Stimulated activated CD4-positive, alpha-beta T cell treated with anti-CD3 and anti-CD28 coated beads, Interleukin-12 subunit alpha, Interleukin-12 subunit beta, amount 100 ng/mL, for 24 hours (primary cell): ENCODE measurements around the gene MRPL34.

Experiments
- DNase-seq, 2 experiments: peaks; one replicate each; pipeline ENCODE4 v3.0.0-alpha.2; 2020; ENCODE audit warnings: low read depth in 2 of 2

The MRPL34 gene

DNA sequence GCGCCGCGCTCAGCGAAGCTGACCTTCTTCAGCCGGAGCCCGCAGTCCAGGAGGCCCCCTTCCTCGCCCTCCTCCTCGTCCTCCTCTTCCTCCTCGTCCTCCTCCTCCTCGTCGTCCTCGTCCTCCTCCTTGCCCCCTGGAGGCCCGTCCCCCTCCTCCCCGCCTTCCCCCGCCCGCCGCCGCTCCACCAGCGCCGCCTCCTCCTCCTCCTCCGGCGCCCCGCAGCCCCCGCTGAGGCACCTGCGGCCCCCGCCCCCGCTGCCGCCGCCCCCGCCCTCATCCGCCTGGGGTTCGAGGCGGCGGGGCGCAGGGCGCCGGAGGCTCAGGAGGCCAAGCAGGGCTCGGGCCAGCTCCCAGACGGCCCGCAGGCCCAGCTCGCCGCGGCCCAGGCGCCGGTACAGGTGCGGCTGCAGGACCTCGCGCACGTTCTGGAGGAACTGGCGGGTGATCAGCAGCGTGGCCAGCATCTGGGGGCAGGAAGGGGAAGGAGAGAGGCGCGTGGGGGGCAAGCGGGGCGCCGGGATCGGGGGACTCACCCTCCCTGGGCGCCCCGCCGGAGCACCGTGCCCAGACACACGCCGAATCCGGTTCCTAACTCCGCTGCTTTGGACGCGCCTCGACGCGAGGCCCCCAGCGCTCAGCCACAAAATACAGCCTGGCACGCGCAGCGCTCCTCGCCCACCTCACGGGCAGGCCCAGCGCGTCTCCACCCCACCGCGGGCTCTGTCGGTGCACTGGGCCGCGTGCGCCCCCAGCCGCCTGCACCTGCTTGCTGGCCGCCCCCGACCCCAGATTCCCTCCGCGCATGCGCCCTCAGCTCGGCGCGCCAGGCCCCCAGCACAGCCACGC lies 23.1 kb downstream of the MRPL34 start:
- no peak for DNase-seq

DNA sequence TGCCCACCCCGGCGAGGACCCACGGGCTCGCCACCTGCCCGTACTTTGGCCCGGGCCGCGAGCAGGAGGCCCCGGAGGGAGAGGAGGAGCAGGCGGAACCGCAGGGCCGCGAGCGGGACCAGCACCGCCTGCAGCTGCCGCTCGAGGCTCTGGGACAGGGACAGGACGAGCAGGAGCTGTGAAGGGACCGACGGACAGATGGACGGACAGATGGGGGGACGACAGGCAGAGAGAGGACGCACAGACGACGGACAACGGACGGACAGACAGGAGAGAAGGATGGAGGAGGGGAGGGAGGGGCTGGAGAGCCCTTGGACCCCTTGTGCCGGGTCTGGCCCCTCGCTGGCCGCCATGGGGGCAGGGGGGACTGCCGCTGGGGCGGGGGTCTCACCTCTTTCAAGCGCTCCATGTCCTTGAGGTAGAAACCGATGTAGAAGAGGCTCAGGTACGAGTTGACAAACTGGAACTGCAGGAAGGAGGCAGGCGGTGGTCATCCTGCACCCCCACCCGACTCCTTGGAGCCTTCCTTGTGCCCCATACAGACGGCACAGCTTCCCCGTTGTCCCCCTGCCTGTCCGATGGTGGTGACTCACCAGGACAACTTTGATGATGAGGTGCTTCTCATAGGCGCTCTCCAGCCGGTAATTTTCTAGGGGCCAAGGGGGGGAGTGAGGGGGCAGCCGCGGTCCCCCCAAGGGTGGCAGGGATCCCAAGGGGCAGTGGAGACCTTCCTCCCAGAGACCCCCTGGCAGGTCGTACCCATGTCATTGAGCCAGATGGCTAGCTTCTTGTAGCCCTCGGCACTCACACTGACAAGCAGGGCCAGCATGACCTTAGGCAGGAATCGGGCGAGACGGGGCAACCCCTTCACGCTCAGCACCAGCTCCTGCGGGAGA lies 23.9 kb downstream of the MRPL34 start:
- DNase-seq: no peak

DNA sequence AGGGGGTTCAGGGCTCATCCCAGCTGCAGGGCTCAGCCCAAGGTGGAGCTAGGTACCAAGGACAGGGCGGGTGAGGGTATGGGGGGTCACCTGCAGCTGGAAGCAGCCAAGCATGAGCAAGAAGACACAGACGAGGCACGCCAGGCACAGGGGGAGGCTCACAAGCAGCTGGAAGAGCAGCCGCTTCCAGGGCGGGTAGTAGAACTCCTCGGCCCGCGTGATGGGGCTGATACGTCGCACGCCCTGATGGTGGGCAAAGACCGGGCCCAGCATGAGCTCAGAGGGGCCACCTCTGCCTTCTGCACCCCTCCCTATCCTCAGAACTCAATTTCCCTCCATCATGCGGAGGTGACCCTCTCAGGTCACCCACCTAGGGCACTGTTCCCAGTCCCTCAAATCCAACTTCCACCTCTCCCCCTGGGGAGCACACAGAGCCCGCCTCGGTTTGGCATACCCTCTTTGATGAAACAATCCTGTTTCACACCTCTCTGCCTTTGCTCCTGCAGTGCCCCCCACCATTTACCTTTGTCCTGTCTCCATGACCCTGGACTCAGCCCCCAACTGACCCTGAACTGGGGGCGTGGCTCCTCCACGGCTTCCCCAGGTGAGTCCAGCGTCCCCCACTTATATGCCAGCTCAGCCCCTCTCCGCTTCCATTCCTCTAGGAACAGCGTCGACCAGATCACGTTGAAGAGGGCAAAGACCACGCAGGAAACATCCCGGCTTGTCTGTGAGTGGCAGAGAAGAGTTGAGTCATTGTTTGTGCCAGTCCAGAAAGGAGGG lies 24.8 kb downstream of the MRPL34 start:
- DNase-seq: no peak

DNA sequence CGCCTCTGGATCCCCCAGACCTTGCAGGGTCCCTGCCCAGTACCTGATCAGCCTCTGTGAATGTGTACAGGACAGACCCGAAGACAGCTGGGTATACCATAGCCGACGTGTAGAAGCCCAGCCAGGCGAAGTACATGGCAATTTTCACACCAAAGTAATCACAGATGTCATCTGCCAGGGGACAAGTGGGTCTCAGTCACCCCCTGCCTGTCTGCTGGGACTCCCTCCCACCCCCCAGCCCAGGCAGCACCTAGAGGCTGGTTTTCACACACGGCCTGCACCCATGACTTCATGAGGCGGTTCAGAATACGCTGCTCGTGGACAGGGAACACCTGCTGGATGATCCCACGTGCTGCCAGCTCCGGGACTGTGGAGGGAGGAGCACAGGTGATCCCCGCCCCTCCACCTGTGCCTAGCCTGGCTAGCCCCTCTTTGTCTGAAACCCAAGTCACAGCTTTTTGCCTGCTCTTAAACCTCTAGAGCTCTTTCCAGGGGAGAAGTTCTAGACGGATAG lies 25.4 kb downstream of the MRPL34 start:
- DNase-seq: no peak

DNA sequence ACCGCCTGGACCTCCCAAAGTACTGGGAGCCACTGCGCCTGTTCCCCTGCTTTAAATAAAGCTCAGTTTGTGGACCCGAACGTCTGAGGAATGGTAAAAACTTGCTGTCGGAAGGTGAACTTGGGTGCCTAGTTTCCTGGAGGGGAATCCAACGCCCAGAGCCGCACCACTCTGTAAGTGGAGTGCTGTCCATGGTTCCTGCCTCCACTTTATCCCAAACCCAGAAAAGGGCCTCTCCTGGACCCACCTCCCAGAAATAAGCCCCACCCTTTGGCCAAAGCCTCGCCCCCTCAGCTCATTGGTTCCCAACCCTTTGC lies 26.6 kb downstream of the MRPL34 start:
- no peak for DNase-seq

DNA sequence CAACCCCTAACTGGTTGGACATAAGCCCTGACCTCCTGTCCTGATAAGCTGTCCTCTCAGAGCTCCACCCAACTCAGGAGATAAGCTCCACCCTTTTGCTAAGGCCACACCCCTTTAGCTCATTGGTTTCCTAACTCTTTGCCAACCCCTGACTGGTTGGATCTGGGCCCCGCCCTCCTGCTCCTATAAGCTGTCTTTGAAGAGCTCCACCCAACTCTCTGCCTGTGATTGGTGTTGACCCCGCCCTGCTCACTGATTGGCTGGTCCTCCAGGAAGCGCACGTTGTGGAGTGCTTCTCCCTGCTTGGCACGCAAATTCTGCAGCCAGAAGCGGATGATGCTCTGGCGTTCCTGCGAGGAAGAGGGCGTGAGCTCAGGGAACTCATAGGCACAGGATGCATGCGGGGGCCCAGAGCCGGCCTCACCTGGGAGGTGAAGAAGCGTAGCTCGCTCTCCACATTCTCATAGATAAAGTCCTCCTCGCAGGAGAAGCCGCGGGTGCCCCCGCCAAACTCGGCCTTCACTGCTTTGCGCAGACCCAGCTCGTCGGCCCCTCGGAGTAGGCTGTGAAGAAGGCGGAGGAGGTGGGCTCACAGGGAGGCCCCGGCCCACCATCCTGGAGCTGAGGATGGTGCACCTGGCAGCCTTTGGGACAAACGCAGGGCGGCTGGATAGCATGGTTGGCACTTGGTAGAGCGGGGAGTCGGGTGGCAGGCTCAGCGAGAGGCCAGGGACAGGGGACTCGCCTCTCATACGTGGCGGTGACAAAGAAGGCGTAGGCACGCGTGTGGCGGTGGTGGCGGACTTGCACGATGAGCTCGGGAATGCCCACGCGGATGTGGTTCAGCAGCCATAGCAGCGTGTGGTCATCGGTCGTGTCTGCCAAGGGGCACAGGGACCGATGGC lies 27.3 kb downstream of the MRPL34 start:
- DNase-seq: no peak

DNA sequence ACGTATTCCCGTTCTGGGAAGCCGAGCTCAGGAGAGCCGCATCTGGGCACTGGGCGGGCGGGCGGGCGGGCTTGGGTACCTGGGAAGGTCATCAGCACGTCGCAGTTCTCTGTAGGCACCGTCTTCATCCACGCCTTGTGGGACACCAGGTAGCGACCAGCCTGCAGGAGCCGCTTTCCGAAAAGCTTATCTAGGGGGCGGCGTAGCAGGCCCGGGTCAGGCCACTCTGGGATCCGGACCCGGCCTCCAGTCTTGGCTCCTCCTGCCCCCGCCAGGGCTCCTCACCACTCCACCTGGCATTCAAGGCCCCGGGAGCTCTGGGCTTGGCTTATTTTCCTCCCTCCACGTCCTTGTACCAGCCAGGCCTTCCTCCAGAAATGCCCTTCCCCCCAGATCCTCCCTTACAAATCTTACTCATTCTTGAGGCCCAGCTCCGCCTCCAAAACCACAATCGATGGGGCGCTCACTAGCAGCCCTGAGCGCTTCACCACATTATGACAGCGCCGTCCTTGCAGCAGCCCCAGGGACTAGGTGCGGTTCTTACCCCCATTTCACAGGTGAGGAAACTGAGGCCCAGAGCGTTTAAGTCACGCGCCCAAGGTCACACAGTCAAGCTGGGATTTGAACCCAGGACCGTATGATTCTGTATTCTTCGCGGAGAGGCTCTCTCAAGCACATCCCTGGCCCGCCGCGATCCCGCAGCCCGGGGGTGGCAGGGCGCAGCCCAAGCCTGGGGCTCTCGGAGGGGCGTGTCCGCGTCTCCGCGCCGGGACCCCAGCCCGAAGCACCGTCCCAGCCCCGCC lies 28.1 kb downstream of the MRPL34 start:
- peak; percentile 63 to 77 for DNase-seq

DNA sequence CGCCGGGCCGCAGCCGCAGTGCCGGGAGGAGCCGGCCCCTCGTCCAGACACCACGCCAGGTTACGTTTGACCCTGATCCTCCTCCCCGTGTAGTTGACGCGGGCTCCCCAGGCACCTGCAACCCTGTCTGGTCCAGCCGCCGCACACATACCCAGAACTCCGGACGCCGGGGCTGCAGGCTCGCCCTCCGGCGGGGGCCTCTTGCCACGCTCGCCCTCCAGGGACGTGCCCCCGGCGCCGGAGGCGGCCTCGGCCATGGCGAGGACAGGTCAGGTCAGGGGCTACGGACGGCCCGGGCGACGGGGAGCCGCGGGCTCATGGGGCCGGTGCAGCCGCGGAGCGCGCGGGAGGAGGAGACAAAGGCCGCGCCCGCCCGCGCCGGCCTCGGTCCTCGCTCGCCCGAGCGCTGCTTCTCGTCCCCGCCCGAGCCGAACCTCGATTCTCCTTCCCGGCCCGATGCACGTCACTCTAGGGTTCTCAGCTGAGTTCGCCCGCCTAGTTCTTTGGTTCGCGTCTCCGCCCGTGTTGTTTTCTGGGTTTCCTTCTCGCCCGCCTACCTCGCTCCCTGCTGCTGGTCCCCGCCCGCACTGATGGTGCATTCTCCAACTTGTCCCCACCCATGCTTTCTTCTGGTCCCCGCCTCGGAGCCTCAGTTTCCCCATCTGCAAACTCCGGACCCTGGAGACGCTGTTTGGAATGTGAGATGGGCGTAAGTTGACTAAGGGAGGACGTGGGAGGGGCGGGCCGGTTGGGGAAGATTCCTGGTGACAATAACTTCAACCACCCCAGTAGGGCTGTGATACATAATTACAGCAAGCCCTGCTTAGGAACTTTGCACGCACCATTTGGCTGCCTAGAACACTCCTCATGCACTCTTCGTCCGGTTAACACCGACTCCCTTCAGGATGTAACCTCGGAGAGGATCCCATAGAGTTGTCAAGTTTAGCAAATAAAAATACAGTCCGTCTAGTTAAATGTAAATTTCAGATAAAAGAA lies 29.0 kb downstream of the MRPL34 start, which contains the start of gene ANO8:
Gene ANO8, minus strand, starts transcription at position 442 of the 996 bp plus-strand sequence. Its CDS starts 185 bp downstream, at position 257.
- peak; percentile 92 to 98 for DNase-seq

DNA sequence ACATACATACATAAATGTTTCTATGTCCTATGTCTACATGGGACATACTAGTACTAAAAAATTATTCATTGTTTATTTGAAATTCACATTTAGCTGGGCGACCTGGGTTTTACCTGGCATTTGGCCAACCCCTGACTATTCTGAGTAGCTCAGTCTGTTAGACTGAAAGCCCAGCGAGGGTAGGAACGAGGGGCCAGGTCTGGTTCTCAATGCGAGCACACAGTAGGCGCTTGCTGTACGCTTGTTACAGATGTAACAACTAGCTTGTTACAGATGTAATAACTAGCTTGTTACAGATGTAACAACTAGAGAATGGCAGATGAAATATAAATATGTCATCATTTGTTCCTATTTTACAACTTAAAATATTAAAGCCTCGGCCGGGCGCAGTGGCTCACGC lies 29.9 kb downstream of the MRPL34 start:
- DNase-seq: no peak

DNA sequence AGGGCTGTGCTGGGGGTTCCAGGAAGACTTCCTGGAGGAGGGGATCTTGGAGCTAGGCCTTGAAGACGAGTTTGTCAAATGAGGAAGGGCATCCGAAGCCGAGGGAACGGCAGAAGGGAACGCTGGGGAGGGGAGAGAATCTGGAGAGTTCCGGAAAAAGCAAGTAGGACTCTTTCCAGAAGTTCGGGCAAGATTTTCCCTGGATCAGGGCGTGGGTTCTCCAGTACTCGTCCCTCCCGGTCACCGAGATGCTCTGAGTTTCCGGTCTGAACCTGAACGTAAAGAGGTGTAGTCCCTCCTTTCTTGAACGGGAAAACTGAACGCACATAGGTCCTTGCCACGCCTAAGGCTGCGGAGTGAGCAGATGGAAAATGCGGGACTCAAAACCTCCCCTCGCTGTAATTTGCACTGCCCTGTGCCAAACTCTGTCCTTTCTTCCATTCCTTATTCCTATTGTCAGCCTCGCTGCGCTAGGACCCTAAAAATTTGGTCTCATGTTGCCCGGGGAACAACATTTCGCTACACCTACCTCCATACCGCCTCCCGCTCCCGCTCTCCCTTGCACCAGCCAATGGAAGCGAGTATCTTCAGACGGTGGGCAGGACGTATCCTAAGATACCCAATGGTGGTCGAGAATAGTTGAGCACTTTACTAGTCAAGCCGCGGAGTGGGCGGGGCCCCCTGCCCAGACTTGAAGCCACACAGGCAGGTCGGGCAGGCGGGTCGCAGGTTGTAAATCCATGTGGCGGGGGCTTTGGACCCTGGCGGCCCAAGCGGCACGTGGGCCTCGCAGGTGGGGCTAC lies 31.4 kb downstream of the MRPL34 start, which contains the start of gene GTPBP3:
Gene GTPBP3, plus strand, starts transcription at position 682 of the 803 bp plus-strand sequence. Its CDS starts 59 bp downstream, at position 741.
- peak; percentile 90 to 96 for DNase-seq

DNA sequence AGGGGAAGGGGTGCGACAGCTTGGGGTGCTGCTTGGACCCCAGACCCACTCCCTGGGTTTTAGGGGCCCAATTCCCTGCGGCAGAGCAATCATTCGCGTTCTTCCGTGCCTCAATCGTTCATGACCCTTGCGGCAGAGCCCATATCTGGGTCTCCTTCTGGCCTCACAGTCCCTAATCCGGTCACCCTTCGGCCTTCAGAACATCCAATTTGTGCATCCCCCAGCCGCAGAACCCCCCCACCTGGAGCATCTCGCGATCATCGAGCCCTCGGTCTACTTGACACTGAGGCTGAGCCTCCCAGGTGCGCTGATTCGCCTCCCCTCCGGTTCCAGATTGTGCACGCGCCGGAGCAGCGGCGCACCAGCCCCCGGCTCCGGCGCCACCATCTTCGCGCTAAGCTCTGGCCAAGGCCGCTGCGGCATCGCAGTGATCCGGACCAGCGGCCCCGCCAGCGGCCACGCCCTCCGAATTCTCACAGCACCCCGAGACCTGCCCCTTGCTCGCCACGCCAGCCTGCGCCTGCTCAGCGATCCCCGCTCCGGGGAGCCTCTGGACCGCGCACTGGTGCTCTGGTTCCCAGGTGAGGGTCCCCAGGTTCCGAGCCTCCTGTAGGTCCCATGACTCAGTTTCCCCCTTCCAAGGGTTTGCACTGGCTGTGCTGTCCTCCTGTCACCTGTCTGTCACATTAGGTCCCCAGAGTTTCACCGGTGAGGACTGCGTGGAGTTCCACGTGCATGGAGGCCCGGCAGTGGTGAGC lies 32.2 kb downstream of the MRPL34 start:
- no peak for DNase-seq

DNA sequence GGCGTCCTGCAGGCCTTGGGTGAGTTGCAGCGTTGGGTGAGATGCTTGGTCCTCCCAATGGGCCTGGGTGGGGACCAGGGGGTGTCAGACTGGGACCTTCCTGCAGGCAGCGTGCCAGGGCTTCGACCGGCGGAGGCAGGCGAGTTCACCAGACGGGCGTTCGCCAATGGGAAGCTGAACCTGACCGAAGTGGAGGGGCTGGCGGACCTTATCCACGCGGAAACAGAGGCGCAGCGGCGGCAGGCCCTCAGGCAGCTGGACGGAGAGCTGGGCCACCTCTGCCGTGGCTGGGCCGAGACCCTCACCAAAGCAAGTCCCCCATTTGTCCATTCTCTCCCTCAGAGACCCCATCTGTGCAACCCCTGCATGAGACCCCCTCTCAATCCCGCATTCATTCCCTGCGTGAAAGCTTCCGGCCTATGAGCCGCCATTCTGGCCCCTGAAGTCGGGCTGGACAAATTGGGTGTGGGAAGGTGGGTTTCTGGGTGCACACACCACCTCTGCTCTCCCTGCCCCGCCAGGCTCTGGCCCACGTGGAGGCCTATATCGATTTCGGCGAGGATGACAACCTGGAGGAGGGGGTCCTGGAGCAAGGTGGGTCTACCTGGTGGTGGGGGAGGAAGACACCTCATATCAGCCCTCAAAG lies 32.9 kb downstream of the MRPL34 start:
- DNase-seq: no peak

DNA sequence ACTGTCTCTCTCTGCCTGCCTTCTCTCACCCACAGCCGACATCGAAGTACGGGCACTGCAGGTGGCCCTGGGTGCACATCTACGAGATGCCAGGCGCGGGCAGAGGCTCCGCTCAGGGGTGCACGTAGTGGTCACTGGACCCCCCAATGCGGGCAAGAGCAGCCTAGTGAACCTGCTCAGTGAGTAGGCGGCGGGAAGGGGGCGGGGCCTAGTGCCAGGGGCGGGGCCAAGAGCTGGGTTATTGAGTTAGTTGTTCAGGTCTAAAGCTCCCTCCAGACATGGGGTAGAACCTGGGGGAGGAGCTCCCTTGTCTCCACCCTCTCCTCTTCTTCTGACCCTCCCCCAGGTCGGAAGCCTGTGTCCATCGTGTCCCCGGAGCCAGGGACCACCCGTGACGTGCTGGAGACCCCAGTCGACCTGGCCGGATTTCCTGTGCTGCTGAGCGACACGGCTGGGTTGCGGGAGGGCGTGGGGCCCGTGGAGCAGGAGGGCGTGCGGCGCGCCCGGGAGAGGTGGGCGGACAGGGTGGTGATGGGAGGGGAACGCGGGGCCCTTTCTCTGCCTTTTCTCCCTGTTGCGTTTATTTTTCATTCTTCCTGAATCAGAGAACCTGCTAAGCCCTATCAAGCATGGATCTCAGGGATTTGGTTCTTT lies 33.5 kb downstream of the MRPL34 start:
- peak in 1 of 2 experiments; percentile 68 for DNase-seq

DNA sequence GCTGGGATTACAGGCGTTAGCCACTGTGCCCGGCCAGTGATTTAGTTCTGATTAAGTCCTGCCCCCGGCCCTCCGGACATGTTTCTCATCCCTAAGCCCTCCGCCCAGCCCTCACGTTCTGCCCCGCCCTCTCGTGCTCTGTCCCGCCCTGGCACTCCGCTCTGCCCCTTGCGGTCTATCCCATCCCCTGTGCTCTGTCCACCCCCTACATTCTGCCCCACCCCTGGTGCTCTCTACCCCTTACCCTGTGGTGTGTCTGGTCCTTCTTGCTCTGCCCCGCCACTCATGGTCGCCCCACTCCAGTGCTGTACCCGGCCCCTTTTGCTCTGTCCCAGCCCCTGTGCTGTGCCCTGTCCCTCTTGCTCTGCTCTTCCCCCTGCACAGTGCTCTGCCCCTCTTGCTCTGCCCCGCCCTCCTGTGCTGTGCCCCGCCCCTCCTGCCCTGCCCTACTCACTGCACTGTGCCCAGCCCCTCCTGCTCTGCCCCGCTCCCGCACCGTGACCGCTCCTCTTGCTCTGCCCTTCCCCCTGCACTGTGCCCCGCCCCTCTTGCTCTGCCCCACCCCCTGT lies 34.7 kb downstream of the MRPL34 start:
- DNase-seq: no peak

DNA sequence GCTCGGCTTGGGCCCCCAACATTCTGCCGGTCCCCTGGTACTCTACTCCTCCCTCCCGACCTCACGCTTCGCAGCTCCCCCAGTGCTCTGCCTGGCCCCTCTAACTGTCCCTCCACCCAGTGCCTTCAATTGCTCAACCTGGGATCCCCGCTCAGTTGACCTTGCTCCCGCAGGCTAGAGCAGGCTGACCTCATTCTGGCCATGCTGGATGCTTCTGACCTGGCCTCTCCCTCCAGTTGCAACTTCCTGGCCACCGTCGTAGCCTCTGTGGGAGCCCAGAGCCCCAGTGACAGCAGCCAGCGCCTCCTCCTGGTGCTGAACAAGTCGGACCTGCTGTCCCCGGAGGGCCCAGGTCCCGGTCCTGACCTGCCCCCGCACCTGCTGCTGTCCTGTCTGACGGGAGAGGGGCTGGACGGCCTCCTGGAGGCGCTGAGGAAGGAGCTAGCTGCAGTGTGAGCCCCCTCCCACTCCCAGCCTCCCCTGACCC lies 35.2 kb downstream of the MRPL34 start:
- DNase-seq: no peak
